Endodermal cell (in vitro differentiated cells): ENCODE measurements around the gene NKAIN4. TPM values are rescaled to one million over a fixed set of nuclear protein-coding genes. Genes with fewer than 3 reads are reported as not detected.

Experiments used
- DNase-seq: peaks from one replicate; pipeline ENCODE4 v3.0.0-alpha.2; 2017
- H3K27ac ChIP-seq: 2 replicates; pipeline ENCODE4 v1.5.1; 2013; ENCODE audit warnings: mild to moderate bottlenecking, low read depth, low read length, moderate library complexity
- H3K27me3 ChIP-seq: 2 replicates; pipeline ENCODE4 v1.6.1; 2013; ENCODE audit warnings: mild to moderate bottlenecking, low read length, moderate library complexity; ENCODE audit not compliant: insufficient read depth, control insufficient read depth, poor library complexity, severe bottlenecking
- H3K36me3 ChIP-seq: 2 replicates; pipeline ENCODE4 v1.7.0; 2013; ENCODE audit warnings: mild to moderate bottlenecking, low read length, moderate library complexity; ENCODE audit not compliant: control insufficient read depth, insufficient read depth
- H3K4me1 ChIP-seq: one replicate; pipeline ENCODE4 v1.7.0; 2013; ENCODE audit warnings: low read length; ENCODE audit not compliant: control insufficient read depth, insufficient read depth
- H3K4me3 ChIP-seq: 2 replicates; pipeline ENCODE4 v1.5.1; 2013; ENCODE audit warnings: mild to moderate bottlenecking, low read length, moderate library complexity
- H3K9ac ChIP-seq: 2 replicates; pipeline ENCODE4 v1.6.1; 2013; ENCODE audit warnings: mild to moderate bottlenecking, low read length, moderate library complexity; ENCODE audit not compliant: poor library complexity, severe bottlenecking; ENCODE audit errors: extremely low read depth
- H3K9me3 ChIP-seq: 2 replicates; pipeline ENCODE4 v1.6.1; 2013; ENCODE audit warnings: mild to moderate bottlenecking, low read length, moderate library complexity; ENCODE audit not compliant: control insufficient read depth
- H3K27ac Mint-ChIP-seq: 2 replicates; pipeline ENCODE4 v1.8.0; 2020; ENCODE audit warnings: mixed read lengths
- H3K27me3 Mint-ChIP-seq: 2 replicates; pipeline ENCODE4 v1.8.0; 2021; ENCODE audit warnings: mild to moderate bottlenecking, mixed read lengths; ENCODE audit not compliant: insufficient read depth
- H3K36me3 Mint-ChIP-seq: 2 replicates; pipeline ENCODE4 v1.8.0; 2020; ENCODE audit warnings: low read depth, mixed read lengths
- H3K4me1 Mint-ChIP-seq: 2 replicates; pipeline ENCODE4 v1.8.0; 2020; ENCODE audit warnings: mixed read lengths
- H3K4me3 Mint-ChIP-seq: 2 replicates; pipeline ENCODE4 v1.8.0; 2020; ENCODE audit warnings: mild to moderate bottlenecking, moderate library complexity, mixed read lengths
- H3K9me3 Mint-ChIP-seq: 2 replicates; pipeline ENCODE4 v1.8.0; 2020; ENCODE audit warnings: mild to moderate bottlenecking, mixed read lengths
- WGBS, 2 experiments: methylation state at CpG; one replicate each; pipeline versions ENCODE4 v1.1.5 to v1.1.7; 2013; ENCODE audit warnings: missing lambda C conversion rate in 2 of 2, mixed read lengths in 1 of 2; ENCODE audit not compliant: insufficient coverage in 1 of 2, insufficient read length in 1 of 2; 5-methylcytosine and 5-hydroxymethylcytosine counted together
- total RNA-seq, 2 donors: library from RNA; stranded (reverse); fragmentation: NEBNext Ultra II Directional in 1 of 2; extraction: Animal tissue kit (Norgen Biotek cat#: 25700) in 1 of 2; gene quantifications; 2 replicates in 1 of 2; 3 replicates in 1 of 2; pipeline ENCODE4 v1.2.1, GENCODE V29; 2021
- TF ChIP-seq, protein P1 (sequence below): fragments of 200-600 bp; sonication (generic); conservative IDR thresholded peaks from 2 replicates; pipeline ENCODE4 v1.5.0; 2021; ENCODE audit warnings: antibody characterized with exemption, mild to moderate bottlenecking

The NKAIN4 gene
- total RNA-seq, 2 donors from 2014 or later: 0.24 to 1.7 TPM

DNA sequence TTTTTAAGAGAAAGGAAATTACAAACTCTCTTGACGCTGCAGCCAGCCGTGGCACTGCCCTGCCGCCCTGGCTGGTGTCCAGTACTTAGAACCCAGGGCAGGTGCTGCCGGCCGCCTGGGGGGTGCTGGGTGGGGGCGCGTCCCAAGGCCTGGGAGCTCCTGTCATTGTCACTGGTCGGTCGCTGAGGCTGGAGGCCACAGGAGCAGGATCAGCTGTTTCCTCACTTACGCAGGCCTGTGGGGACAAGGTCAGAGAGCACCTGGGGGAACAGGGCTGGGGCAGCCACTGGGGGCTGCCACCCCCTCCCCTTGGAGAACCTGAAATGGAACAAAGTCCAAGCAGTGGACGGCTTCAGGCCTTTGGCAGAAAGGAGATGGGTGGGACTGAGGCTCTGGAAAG lies 13.0 kb downstream of the NKAIN4 start:
- no peak overlapping the region for H3K27ac ChIP-seq

GRCh38 chr20:63240004-63240403 lies 14.3 kb downstream of the NKAIN4 start:
- Mint-ChIP-seq H3K4me3 (no peak overlapping the region), H3K27me3 (no peaks in the 10 kb centered on the region), H3K27ac (no peak overlapping the region), H3K4me1 (no peaks in the 10 kb centered on the region), H3K36me3 (no peaks in the 10 kb centered on the region), H3K9me3 (no peaks in the 10 kb centered on the region)
- 90 to 97% methylated on average over 7 to 11 of the region's 11 CpGs for WGBS, 2 experiments
- Histone ChIP-seq H3K27ac (no peak overlapping the region), H3K9ac (no peak overlapping the region), H3K4me1 (no peaks in the 10 kb centered on the region), H3K27me3 (no peaks in the 10 kb centered on the region), H3K36me3 (no peaks in the 10 kb centered on the region), H3K4me3 (no peak overlapping the region), H3K9me3 (no peaks in the 10 kb centered on the region)
- DNase-seq: no peak
- TF ChIP-seq, protein P1, sequence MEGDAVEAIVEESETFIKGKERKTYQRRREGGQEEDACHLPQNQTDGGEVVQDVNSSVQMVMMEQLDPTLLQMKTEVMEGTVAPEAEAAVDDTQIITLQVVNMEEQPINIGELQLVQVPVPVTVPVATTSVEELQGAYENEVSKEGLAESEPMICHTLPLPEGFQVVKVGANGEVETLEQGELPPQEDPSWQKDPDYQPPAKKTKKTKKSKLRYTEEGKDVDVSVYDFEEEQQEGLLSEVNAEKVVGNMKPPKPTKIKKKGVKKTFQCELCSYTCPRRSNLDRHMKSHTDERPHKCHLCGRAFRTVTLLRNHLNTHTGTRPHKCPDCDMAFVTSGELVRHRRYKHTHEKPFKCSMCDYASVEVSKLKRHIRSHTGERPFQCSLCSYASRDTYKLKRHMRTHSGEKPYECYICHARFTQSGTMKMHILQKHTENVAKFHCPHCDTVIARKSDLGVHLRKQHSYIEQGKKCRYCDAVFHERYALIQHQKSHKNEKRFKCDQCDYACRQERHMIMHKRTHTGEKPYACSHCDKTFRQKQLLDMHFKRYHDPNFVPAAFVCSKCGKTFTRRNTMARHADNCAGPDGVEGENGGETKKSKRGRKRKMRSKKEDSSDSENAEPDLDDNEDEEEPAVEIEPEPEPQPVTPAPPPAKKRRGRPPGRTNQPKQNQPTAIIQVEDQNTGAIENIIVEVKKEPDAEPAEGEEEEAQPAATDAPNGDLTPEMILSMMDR: no peak

More for the DNA sequence above, 13.0 kb downstream of the NKAIN4 start:
- Mint-ChIP-seq H3K9me3 (no peaks in the 10 kb centered on the region), H3K36me3 (no peaks in the 10 kb centered on the region), H3K27ac (no peak overlapping the region), H3K4me1 (no peaks in the 10 kb centered on the region), H3K4me3 (no peak overlapping the region), H3K27me3 (peaks cover 2% of the 10 kb centered on the region)
- WGBS, 2 experiments: 85 to 93% methylated on average over 3 to 11 of the region's 11 CpGs
- TF ChIP-seq, protein P1: no peak
- DNase-seq: no peak
- Histone ChIP-seq H3K9me3 (no peaks in the 10 kb centered on the region), H3K36me3 (no peaks in the 10 kb centered on the region), H3K27me3 (no peaks in the 10 kb centered on the region), H3K4me1 (no peaks in the 10 kb centered on the region), H3K4me3 (no peak overlapping the region), H3K9ac (no peak overlapping the region)

GRCh38 chr20:63239431-63239830 lies 14.8 kb downstream of the NKAIN4 start:
- no peak overlapping the region for H3K4me3 ChIP-seq
- Mint-ChIP-seq H3K9me3 (no peaks in the 10 kb centered on the region), H3K4me1 (no peaks in the 10 kb centered on the region), H3K27me3 (no peaks in the 10 kb centered on the region), H3K36me3 (no peaks in the 10 kb centered on the region), H3K4me3 (no peak overlapping the region), H3K27ac (no peak overlapping the region)
- H3K9me3 ChIP-seq: no peaks in the 10 kb centered on the region
- H3K9ac ChIP-seq: no peak overlapping the region
- H3K36me3 ChIP-seq: no peaks in the 10 kb centered on the region
- TF ChIP-seq, protein P1: no peak
- WGBS, 2 experiments: 93 to 98% methylated on average over 23 to 30 of the region's 30 CpGs
- H3K27me3 ChIP-seq: no peaks in the 10 kb centered on the region
- no peak overlapping the region for H3K27ac ChIP-seq
- H3K4me1 ChIP-seq: no peaks in the 10 kb centered on the region
- DNase-seq: no peak
